NCI-H1105 (cell line): ENCODE measurements around the gene ZSWIM6.

Experiments
- DNase-seq: peaks from one replicate; lab custom pipeline; 2025; lab: John Stamatoyannopoulos, UW

ZSWIM6 gene

DNA sequence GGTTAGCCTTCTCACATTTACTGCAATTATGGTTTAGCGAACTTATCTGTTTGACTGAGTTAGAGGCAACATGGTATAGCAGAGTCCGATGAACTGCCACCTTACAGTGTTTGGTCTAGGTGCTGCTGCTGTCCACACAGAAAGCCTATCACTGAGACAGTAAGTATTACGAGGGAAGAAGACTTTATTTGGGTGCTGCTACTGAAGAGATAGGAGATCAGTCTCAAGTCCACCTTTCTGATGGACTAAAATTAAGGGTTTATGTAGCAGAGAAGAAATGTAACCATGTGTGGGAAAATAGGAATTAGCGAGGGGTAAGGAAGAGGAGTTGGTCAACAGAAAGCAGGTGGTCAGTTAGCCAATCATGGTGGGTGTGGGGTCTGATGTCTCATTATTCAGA lies 109.7 kb downstream of the ZSWIM6 start:
- DNase-seq, result no peak

DNA sequence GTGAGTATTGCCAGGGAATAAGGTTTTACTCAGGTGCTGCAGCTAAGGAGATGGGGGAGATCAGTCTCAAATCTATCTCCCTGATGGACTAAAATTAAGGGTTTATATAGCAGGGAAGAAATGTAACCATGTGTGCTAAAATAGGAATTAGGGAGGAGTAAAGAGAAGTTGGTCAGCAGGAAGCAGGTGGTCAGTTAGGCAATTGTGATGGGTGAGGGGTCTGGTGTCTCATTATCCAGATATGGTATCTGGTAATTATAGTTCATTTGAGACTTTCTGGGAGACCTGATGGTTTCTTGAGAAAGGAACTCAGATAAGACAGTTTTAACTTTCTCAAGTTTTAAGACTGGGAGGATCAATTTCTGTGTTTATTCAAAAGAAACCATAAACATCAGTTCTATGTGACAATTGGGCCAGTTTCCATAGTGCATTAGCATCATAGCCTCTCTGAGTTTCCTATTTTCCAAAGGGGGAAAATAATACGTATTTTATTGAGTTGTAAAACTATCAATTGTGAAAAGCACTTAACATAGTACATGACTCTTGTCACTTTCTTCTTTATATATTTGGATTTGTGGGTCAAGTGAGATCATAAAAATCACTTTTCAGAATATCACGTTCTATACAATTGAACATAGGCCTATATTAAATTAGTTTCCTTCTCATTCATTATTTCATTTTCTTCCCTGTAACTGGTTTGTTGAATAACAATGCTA lies 115.9 kb downstream of the ZSWIM6 start:
- no peak for DNase-seq

DNA sequence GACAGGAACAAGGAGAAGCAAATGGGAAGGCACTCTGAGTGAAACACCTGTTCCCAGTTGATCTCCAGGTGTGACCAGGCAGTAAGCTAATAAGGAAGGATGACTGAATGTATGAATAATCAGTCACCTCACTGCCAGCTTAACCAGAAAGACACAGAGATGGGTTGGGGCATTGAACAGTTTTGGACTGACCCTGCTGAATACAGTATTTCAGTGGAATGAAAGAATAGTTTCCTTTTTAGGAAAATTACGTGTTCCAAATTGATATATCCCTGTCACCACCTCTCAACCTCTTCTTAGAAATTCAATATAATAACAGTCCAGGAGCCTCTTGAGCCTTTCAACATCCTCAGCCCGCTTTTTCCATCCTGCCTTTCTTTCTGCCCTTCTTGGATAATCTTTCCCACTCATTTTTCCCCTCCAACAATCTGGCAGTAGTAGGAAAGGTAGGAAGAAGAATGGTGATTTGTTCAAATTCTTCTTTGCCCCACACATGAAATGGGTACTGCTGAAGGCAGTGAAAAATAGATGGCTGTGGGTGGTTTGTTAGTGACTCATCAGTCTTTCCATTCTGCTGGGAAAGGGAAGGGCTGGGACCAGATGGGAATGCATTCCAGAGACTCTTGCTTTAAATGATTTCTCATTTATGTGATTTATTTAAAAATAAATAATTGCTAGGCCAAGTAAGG lies 117.9 kb downstream of the ZSWIM6 start:
- DNase-seq, result no peak

DNA sequence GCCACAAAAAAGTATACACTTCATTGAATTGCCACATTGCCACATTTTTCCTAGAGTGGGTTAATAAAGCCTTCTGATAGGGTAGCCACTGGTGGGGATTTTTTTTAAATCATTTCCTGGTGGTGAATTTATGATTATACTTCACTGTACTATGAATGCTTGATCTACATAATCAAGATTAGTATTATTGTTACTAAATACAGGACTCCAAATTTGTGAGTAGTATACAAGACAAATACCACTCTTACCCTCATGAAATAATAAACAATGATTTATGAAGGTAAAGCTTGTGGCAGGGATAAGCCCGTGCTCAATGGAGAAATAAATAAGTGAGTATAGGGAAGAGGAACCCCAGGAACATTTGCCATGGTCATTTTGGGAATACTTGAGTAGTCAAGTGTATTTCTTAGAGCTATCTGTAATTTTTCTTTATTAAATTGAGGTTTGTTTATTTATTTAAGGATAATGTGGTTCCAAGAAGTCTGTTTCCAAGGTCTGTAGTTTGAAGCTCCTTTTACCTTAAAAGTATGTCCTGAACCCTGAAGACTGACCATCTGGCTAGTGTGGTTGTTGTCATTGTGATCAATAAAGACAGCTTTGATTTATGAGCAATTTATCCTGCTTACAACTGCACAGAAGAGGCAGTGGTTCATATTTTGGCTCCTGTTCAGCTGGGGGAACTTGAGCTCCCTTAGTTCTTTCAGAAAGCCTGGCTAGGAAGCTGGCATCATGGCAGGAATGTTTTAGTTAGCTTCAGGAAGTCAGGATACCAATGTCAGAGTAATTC lies 118.6 kb downstream of the ZSWIM6 start:
- DNase-seq, result peak; percentile 42

DNA sequence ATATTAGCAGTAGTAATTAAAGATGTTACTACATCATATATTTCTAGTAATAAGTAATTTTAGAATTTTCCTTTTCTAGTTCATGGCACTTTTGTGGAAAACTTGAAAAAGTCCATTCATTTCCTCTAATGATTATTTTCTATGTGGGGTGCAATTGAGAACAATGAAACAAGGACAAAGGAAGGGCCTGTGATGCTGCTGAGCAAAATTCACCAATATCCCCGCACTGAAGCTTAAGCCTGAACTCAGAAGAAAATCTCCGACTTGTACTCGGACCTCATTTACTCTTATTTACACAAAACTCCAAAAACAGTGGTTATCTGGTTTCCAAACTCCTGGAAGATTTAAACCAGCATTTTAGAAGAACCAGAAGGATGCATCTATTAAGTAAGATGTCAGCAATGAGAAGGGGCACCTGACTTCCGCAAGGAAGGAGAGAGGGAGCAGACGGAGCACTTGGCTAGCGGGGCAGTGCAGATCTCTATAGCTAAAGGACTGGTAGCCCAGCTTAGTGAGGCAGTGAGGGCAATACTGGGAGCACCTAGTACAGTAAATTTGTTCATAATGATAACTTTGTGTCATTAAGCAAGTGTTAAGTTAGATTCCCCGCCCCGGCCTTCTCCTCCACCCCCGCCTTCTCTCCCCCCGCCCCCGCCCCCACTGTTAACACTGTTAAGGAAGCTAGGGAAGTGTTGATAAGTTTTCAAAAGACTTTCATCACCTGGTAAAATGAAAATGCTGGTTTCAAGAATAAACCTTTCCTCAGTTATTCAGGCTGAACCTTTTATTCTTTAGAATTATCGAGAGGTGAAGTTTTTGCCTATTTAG lies 123.3 kb downstream of the ZSWIM6 start:
- DNase-seq, result no peak

DNA sequence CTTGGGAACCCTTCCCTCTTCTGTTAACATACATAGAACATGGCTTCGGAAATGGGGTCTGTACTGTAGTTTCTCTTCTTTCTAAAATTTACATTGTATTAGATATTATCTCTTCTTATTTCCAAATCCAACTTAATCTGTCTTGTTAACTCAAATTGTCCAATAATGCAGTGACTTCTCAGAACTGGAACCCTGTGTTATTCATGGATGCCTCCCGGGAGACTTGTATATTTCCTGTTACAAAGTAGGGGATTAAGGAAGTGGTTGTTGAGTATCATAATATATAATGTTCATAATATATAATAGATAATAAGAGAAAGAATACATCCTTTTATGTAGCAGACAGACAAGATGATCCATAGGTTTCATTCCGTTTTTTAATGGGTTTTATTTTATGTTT lies 128.4 kb downstream of the ZSWIM6 start:
- DNase-seq, result no peak

DNA sequence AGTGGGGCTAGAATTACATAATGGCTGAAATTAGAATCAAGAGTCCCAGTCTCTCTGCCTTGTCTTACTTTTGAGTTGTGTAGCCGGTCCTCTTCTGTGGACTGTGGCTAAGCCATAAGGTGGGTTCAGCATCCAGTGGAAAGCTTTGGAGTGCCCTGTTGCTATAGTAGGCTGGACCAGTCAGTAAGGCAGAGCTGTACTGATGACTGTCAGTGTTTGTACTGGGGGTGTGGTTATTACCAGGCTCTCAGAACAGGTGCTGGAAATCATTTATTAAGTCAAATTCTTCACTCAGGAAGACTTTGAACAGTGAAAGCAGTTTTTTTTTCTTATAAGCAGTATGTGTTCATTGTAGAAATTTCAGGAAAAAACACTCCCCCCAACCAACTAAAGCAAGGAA lies 129.4 kb downstream of the ZSWIM6 start:
- DNase-seq, result no peak

DNA sequence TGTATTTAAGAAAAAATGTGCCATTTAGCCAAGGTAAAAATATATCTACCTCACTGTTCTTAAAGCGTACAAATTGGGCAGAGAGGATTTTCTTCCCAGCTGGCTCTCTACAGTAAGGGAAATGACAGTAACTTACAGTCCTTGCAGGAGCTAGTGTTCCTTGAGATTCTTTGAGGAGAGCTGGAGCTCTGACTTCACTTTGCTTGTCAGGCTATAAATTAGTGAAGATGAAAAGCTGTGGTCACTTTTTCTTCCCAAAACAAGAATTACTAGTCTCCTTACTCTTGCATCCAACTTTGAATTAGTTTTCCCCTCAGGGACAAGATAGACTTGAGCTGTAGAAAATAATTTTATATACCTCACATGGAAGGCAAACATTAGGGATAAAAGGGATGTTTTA lies 129.9 kb downstream of the ZSWIM6 start:
- no peak for DNase-seq

DNA sequence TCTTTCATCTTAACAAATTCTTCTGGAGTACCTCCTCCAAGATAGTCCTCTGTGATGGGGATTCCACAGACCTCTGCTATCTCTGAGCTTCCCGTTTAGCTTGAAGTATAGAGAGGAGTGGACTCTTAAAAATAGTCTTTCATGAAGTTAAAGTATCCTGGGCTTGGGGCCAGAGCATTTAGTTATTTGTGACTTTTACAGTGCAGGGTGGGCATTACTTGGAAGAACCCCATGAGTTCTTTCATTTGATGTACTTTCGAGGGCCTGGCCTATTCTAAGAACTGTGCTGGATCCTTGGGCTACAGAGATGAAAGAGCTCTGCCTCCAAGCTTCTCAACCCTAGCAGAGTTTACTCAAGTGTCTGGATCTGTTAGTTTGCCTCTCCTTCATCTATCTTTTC lies 131.5 kb downstream of the ZSWIM6 start:
- DNase-seq, result no peak

DNA sequence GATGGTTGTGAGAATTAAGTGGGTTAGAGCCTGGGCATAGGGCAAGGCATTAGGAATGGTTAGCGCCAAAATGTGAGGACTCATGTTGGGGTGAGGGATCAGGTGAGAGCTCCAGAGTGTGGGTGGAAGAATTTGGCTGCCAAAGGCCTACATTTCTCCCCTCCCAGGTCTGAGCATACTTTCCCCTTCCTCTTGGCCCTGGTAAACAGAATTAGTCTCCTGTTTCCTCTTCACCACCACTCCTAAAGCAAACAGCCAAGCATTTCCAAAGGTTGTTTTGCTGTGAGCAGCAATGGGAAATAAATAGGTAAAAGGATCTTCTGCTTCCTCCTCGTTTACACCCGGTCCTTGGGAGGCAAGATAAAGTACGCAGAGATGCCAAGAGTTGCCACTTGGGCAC lies 132.5 kb downstream of the ZSWIM6 start:
- DNase-seq, result no peak

DNA sequence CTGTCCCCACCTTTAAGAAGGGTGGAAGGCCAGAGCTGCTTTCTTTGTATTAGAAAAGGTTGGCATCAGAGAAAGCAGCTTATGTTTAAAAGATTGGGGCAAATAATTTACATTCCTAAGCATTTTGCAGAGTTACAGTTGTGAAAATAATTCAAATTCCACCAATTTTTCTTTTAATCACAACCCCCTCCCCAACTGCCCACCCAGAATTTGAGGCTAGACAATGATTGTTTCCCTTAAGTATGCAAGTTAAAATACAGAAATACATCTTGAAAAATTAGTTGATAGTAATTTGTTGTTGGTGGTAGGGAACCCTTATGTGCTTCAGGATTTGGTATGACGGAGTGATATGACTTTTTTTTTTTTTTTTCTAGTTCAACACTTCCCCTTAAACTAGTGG lies 133.0 kb downstream of the ZSWIM6 start:
- no peak for DNase-seq

DNA sequence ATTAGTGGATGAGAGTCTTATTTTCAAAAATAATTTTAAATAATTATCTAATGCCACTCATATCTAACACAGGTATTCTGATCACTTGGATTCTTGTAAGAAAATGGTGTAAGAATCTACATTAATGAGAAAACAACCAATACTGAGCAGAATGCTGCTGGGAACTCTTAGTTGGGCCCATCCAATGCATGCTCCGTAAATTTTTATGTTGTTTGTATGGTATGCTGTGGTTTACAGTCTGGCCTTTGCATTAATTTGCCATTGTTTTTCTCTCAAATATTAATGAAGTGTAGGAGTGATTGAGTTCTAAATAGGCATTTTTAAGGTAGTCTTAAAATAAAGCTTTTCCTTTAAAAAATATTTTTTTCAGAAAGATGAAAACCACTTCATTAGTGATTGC lies 133.4 kb downstream of the ZSWIM6 start:
- no peak for DNase-seq

DNA sequence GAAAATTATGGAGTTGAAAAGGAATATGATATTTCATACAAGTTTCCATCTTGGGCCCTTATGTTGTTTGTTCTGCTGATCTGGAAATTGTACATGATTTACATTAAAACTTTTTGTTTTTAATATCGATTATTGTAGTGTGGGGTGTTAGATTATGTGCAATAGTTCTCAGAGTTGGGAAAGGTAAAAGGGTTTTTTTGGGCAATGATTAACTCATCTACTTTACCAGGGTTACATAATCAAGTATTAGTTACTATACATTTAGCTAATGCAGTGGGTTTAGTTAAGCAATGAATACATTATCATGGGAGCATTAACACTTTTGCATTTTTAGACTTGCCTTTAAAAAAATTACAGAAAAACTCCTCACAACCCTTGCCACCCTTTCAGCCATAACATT lies 134.0 kb downstream of the ZSWIM6 start:
- no peak for DNase-seq

DNA sequence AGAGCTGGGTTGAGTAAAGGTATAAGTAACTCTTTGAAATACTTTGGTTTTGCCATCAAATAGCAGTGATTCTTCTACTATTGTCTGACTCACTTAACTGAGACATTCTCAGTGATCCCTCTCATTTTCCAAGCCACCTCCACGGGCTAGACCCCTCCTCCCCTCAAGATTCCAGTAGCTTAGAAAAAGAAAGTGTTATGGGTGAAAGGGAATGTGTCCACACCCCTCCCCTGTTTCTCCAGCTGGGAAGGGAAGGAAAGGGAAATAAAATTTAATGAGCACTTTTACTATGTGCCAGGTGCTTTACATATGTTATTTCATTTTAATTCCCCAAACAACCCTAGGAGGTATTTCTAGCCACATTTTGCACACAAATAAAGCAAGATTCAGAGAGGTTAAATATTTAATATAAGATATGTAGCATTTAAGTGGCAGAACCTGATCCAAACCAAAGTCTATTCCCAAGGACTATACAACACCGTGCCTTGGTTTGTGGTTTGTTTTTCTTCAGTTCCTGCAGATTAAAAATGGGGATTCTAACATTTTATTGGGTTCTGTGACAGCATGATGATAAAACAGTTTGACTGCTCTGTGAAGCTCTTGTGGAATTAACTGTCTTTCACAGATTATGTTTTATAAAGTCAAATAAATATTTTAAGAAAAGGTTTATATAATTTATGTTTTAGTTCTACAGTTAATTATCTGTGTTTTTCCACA lies 135.9 kb downstream of the ZSWIM6 start:
- no peak for DNase-seq

DNA sequence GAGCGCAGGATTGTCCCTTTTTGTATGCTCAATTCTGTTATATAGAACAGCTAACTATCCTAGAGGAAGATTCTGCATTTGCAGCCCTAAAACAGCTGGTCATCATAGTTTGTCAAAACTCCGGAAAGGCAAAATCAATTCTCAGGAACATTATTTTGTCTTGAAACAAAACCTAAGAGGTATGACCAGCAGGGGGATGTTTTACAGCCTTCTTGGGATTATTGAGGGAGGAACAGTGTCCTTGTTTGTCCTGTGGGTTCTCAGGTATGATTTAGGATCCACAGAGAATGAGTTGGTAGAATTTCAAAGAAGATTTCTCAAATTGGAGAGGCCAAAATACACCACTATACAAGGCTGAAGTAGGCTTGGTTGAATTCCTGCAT lies 136.4 kb downstream of the ZSWIM6 start:
- DNase-seq, result no peak

DNA sequence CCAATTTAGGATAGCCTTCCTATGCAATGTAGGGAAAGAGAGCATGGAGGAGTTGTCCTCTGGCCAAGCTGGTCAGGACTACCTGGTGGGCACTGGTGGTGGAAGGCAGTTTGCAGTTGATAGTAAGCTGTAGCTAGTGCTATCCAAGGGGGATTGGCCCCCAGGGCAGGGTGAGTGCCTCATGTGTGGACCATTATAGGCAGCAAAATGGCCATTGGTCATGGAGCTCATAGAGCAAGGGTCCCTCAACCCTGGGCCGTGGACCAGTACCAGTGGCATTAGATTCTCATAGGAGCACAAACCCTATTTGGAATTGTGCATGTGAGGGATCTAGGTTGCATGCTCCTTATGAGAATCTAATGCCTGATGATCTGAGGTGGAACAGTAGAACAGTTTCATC lies 139.3 kb downstream of the ZSWIM6 start:
- no peak for DNase-seq

DNA sequence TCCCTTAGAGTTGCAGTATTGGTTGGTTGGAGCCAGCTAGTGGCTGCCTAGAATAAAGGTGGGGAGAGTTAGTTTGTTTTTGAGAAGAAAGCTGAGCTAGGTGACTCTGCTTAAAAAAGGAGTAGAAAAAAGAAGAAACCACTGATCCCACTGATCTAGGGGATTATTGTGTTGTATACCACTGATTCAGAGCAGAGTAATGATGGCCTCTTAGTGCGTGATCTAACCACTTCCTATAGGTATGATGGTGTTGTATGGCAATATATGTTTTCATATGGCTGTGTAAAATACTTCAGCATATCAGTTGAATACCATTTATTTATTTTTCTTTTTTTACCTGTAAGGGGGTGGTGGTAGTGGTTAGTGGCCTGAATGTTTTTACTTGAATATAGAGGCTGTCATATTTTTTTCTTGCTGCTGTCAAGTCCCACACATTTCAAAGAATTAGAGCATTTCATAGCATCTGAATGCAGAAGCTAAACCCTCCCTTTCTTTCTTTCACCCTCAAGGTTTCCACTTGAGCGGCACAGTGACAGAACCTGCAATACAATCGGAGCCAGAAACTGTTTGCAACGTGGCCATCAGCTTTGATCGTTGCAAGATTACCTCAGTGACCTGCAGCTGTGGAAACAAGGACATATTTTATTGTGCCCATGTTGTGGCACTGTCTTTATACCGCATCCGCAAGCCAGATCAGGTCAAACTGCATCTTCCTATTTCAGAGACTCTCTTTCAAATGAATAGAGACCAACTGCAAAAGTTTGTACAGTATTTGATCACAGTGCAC lies 140.3 kb downstream of the ZSWIM6 start:
- no peak for DNase-seq

DNA sequence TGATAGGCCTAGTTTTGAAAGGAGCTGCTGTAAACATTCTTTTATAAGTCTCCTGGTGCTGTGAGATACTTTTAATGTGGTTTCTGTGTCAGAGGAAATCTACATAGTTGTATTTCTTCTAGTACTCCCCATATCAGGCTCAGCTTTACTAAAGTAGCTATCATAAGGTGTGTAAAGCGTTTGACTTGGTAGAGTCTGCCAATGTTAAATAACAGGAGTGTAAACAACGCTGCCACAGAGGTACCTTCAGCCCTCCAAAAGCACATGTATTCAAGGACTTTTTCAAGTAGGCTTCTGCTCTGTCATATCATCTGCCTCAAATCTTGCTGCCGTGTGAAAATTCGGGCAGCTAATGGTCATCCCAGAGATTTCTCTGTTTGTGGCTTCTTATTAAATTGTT lies 142.7 kb downstream of the ZSWIM6 start:
- DNase-seq, result no peak

DNA sequence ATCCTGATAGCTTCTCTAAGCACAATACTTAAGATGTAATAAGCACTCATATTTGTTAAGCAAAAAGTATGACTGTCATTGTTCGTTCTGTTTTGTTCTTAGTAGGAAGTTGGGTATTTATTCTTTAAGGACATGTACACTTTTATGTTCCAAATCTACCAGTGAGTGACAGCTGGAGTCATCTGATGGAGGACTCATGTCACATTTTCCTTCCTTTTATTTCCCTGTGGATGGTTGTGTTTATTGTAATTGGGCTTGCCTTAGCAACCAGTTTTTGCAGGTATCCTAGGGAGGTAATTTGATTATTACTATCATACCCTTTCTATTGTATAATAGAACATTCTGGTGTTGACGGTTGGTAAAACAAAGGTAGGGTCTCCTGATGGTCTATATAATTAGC lies 145.7 kb downstream of the ZSWIM6 start:
- no peak for DNase-seq

DNA sequence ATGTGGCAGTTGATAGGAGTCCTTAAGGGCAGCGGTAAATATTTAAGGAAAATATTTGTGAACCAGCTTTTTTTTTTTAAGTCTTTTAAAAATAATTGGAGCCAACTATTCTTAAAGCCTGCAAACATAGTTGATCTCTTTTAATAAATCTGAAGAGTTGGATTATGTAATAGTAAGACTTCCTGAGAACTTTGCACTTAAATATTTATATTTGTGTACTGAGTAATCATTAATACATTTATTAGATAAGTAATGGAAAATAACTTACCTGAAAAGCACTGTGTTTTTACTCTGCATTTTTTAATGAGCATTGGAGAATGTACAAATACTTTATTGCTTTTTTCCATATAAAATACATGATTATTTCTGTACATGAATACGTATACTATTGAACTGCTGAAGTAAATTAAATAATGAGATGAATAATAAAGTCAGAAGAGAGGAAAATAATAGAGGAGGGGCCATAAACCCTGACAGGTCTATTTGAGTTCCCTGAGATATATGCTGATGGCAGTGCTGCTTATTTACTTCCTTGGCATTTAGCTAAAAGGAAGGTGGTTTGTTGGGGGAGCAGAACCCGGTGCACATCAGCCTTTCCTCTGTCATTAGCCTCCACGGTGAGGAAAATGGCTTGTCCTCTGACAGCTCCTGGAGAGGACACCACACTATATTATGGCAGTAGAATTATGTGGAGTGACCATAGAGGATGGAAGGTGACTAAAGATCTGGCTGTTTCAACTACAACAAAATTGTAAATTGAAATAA lies 148.0 kb downstream of the ZSWIM6 start:
- no peak for DNase-seq
